Activated T-cell treated with anti-CD3 and anti-CD28 coated beads for 1 hour (primary cell): ENCODE results near the gene PCBP2.

Source experiments
- DNase-seq: peaks from one replicate; pipeline ENCODE4 v3.0.0-alpha.2; 2020; ENCODE audit warnings: low read depth

PCBP2 gene

GRCh38 chr12:53508534-53509170 lies 56.8 kb downstream of the PCBP2 start:
- DNase-seq: peak; percentile 73

- no peak for DNase-seq
Observed at GRCh38 chr12:53510181-53510812, 58.4 kb downstream of the PCBP2 start.

- DNase-seq: no peak
Observed at GRCh38 chr12:53513712-53514410, 62.0 kb downstream of the PCBP2 start.

DNA sequence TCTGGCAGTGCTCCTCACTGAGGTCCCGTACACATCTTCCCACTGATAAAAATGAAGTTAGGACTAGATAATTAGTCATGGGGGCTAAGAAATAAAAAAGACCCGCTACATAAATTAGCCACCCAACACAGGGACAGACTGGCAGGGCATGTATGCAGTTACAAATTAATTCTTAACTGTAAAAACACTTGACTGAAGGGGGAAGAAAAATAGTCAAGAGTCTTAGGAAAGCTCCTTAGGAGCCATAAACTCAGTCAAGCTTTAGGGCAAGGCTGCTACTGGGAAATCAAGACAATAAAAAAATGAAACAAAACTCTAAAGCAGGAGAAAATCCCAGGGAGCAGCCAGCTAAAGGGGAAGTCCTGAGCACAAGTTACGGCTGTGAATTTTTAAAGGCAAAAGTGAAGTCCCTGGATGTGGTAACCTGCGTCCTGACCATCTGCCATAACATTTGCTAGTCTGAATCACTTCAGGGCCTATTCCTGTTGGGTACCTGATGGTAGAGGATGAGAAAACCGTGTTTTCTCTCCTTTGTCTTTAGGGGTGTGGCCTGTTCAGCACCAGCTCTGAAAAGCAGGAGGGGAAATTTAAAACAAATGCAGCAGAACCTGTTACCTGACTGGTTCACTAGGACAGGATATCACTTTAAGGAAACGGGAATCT lies 62.9 kb downstream of the PCBP2 start:
- no peak for DNase-seq

- no peak for DNase-seq
Observed at GRCh38 chr12:53515291-53515680, 63.4 kb downstream of the PCBP2 start.

DNA sequence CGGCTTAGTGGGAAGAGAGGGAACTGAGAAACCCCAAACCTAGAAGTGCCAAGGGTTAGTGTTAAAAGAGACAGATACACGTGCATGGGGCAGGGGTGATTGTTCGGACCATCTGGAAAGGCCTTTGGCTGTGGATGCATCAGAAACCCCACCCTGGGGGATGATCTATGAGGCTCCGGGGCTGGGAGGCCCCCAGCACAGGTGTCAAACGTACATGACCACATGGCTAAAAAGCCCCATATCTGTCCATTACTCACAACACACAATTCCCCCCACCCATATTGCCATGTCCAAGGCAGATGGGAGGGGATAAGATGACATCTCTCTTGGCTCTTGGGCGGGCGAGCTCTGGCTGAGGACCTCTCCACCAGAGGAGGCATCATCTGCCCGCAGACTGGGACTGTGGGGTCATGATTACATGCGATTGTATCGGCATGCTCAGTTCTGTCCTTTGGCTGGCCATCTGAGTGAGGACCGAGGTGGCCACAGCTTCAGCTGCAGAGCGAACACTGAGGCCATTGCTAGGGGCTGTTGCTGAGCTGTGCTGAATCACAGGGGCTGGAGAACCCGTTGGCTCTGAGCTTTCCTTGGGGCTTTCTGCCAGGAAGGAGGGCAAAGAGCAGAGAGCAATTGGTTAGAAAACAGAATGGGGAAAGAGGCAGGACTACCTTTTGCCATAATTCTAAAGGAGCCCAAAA lies 65.0 kb downstream of the PCBP2 start:
- DNase-seq: no peak

DNA sequence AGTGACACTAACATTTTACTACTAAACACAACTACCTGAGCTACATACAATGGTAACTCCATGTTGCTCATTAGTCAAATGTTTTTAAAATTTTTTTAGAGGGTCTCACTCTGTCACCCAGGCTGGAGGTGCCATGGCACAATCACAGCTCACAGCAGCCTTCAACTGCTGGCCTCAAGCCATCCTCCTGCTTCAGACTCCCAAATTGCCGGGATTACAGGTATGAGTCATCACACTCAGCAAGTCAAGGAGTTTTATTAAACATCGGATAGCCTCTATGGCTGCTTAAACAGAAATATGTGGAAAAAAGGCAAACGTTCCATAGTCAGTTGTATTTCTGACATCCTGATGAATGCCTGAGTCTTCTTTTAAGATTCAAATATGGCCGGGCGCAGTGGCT lies 66.5 kb downstream of the PCBP2 start:
- no peak for DNase-seq

DNA sequence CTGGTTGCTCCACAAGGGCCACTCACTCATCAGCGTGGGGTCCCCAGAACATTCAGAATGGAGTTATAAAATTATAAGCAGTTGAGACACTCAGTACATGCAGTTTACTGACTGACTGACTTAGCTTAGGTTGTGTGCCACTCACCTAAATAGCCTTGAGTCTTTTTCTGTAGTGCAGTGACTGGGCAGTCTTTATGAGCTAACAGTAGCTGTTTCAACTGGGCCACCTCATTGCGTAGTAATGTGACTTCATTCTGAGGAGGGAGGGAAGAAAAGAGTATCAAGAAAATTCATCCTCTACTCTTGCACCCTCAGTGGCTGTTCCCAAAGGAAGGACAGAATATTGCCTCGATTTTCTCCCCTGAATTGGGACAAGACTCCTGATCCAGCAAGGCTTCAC lies 71.2 kb downstream of the PCBP2 start:
- no peak for DNase-seq

DNA sequence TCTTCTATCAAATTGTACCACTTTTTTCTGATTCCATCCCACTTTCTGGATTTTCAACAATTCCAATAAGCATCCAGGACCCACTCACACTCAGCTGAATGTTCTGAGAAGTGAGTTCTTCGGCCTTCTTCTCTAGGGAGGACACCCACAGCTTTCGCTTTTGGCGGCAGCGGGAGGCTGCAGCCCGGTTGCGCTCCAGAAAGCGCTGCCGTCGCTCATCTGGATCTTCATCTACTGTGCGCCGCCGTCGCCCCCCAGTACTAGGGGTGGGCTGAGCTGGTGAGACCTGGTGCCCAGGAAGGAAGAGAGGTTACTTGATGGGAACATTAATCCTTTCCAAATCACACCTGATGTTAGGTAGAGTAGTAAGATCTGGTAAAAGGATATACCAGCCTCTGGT lies 72.6 kb downstream of the PCBP2 start:
- no peak for DNase-seq

- no peak for DNase-seq
Observed at GRCh38 chr12:53530061-53530460, 78.2 kb downstream of the PCBP2 start.
